HG03521 (cell line): ENCODE data around the gene LYRM7.
"Not testable (repeated sequence)": the region's sequence is repeated elsewhere in the genome, so short reads cannot be mapped to it uniquely, and the experiment has no call there.

Source experiments
- ATAC-seq: cut with Tn5 transposase; IDR thresholded peaks from one replicate; pipeline ENCODE4 v1.9.1; 2021; ENCODE audit warnings: mild to moderate bottlenecking, moderate library complexity; ENCODE audit not compliant: unreplicated experiment

Gene LYRM7

GRCh38 chr5:131218392-131218791 lies 47.6 kb downstream of the LYRM7 start:
- ATAC-seq: peak; percentile 57

GRCh38 chr5:131220566-131220965 lies 49.8 kb downstream of the LYRM7 start:
- no peak for ATAC-seq

GRCh38 chr5:131221008-131221703 lies 50.4 kb downstream of the LYRM7 start:
- ATAC-seq: no peak

- ATAC-seq: no peak
Measured at GRCh38 chr5:131221888-131222287, 51.1 kb downstream of the LYRM7 start.

GRCh38 chr5:131222731-131223130 lies 52.0 kb downstream of the LYRM7 start:
- no peak for ATAC-seq

GRCh38 chr5:131223751-131224386 lies 53.1 kb downstream of the LYRM7 start:
- ATAC-seq: no peak

- ATAC-seq: peak; percentile 82
Measured at GRCh38 chr5:131224387-131225201, 53.9 kb downstream of the LYRM7 start.

- ATAC-seq: no peak
Measured at GRCh38 chr5:131225282-131225974, 54.7 kb downstream of the LYRM7 start.

GRCh38 chr5:131226899-131227298 lies 56.2 kb downstream of the LYRM7 start:
- ATAC-seq: no peak

- no peak for ATAC-seq
Measured at GRCh38 chr5:131228646-131229045, 57.9 kb downstream of the LYRM7 start.

GRCh38 chr5:131229623-131230022 lies 58.9 kb downstream of the LYRM7 start:
- ATAC-seq: no peak

GRCh38 chr5:131230406-131230805 lies 59.7 kb downstream of the LYRM7 start:
- no peak for ATAC-seq

GRCh38 chr5:131239686-131240085 lies 68.9 kb downstream of the LYRM7 start:
- ATAC-seq: no peak

GRCh38 chr5:131242728-131243255 lies 72.0 kb downstream of the LYRM7 start:
- no peak for ATAC-seq

- ATAC-seq: no peak
Measured at GRCh38 chr5:131245312-131245711, 74.6 kb downstream of the LYRM7 start.

GRCh38 chr5:131245948-131246347 lies 75.2 kb downstream of the LYRM7 start:
- no peak for ATAC-seq

- ATAC-seq: no peak
Measured at GRCh38 chr5:131246504-131246903, 75.8 kb downstream of the LYRM7 start.

GRCh38 chr5:131250751-131251475 lies 80.2 kb downstream of the LYRM7 start:
- no peak for ATAC-seq

GRCh38 chr5:131252824-131253171 lies 82.1 kb downstream of the LYRM7 start:
- peak; percentile 84 for ATAC-seq

- not testable (repeated sequence) for ATAC-seq
Measured at GRCh38 chr5:131254025-131254424, 83.3 kb downstream of the LYRM7 start.
